A549 (cell line): ENCODE results near the gene BNIP1. TPM values are rescaled to one million over a fixed set of nuclear protein-coding genes. Genes with fewer than 3 reads are reported as not detected.

ENCODE experiments used
- ATAC-seq, 2 experiments: fragments of 200-7000 bp in 1 of 2; fragments of >200 bp in 1 of 2; cut with Nextera tagmentation in 1 of 2; cut with Tn5 transposase in 1 of 2; 3 replicates each; pipeline versions ENCODE4 v1.8.0 to v1.9.1; 2018 to 2020; ENCODE audit warnings: mild to moderate bottlenecking in 1 of 2, moderate library complexity in 1 of 2
- CTCF ChIA-PET: fragments of 300-600 bp; sonication (Branson Sonifier 250); formaldehyde crosslinking; extraction: SDS; loops from one replicate; lab custom pipeline; 2021; ENCODE audit warnings: antibody characterized with exemption, inconsistent platforms; lab: Yijun Ruan, JAX
- POLR2A ChIA-PET: fragments of 350-600 bp; formaldehyde crosslinking; extraction: SDS; loops from one replicate; lab custom pipeline; 2021; ENCODE audit warnings: antibody characterized with exemption, inconsistent platforms; lab: Yijun Ruan, JAX
- DNase-seq, 2 experiments: peaks; one replicate each; pipeline versions ENCODE4 v3.0.0 to v3.0.0-alpha.2; 2011 to 2016; ENCODE audit warnings: low read depth in 1 of 2, low spot score in 1 of 2
- FAIRE-seq: peaks from 2 replicates; lab custom pipeline; 2011; peaks lifted over from hg19 to GRCh38; lab: Jason Lieb, UNC
- H3K27ac ChIP-seq, 2 experiments: fragments of >200 bp; sonication (Bioruptor Twin); formaldehyde crosslinking; 3 replicates each; pipeline ENCODE4 v1.5.1; 2016 to 2017
- H3K4me1 ChIP-seq: fragments of >200 bp; sonication (Bioruptor Twin); formaldehyde crosslinking; 3 replicates; pipeline ENCODE4 v1.6.1; 2016
- H3K4me2 ChIP-seq: fragments of >200 bp; sonication (Bioruptor Twin); formaldehyde crosslinking; 3 replicates; pipeline ENCODE4 v1.6.1; 2016
- H3K4me3 ChIP-seq: fragments of >200 bp; sonication (Bioruptor Twin); formaldehyde crosslinking; 3 replicates; pipeline ENCODE4 v1.5.1; 2016
- H3K9me3 ChIP-seq: fragments of >200 bp; sonication (Bioruptor Twin); formaldehyde crosslinking; 3 replicates; pipeline ENCODE4 v1.6.1; 2016
- ATOH8 ChIP-seq: fragments of 250-450 bp; sonication (Bioruptor Pico); IDR thresholded peaks from 2 replicates; pipeline ENCODE4 v1.5.0; 2020; ENCODE audit warnings: low read depth, mild to moderate bottlenecking, moderate library complexity
- CBX2 ChIP-seq: fragments of 200-600 bp; sonication (generic); IDR thresholded peaks from 2 replicates; pipeline ENCODE4 v1.6.1; 2016; ENCODE audit warnings: low read depth, mild to moderate bottlenecking, borderline replicate concordance
- CEBPB ChIP-seq, 2 experiments: fragments of >200 bp in 1 of 2; sonication (Bioruptor Twin) in 1 of 2; formaldehyde crosslinking in 1 of 2; IDR thresholded peaks; 2 replicates each; pipeline ENCODE4 v1.6.1; 2012 to 2016
- CTCF ChIP-seq: fragments of >200 bp; sonication (Bioruptor Twin); formaldehyde crosslinking; IDR thresholded peaks from 3 replicates; pipeline ENCODE4 v1.5.1; 2016
- EHMT2 ChIP-seq: fragments of 200-600 bp; sonication (generic); IDR thresholded peaks from 2 replicates; pipeline ENCODE4 v1.6.1; 2016; ENCODE audit warnings: antibody characterized with exemption, low read depth, mild to moderate bottlenecking, moderate library complexity
- ELK1 ChIP-seq: fragments of 150-350 bp; IDR thresholded peaks from 2 replicates; pipeline ENCODE4 v1.6.1; 2014; ENCODE audit warnings: low read depth, mild to moderate bottlenecking, low read length
- EP300 ChIP-seq, 2 experiments: fragments of >200 bp; sonication (Bioruptor Twin); formaldehyde crosslinking; IDR thresholded peaks; 2 replicates in 1 of 2; 3 replicates in 1 of 2; pipeline ENCODE4 v1.6.1; 2016 to 2017
- ESRRA ChIP-seq: fragments of 150-350 bp; IDR thresholded peaks from 2 replicates; pipeline ENCODE4 v1.6.1; 2014; ENCODE audit warnings: mild to moderate bottlenecking, low read length, borderline replicate concordance
- FOXS1 ChIP-seq: fragments of 250-450 bp; sonication (Bioruptor Pico); IDR thresholded peaks from 2 replicates; pipeline ENCODE4 v1.5.0; 2020; ENCODE audit warnings: mild to moderate bottlenecking, moderate library complexity
- GATA3 ChIP-seq: IDR thresholded peaks from 2 replicates; pipeline ENCODE4 v1.6.1; 2012; ENCODE audit warnings: borderline replicate concordance
- HDAC2 ChIP-seq: fragments of 200-600 bp; sonication (generic); IDR thresholded peaks from 2 replicates; pipeline ENCODE4 v1.6.1; 2016
- HES2 ChIP-seq: fragments of >200 bp; sonication (Bioruptor Twin); formaldehyde crosslinking; IDR thresholded peaks from 2 replicates; pipeline ENCODE4 v1.6.1; 2016
- HEYL ChIP-seq: fragments of 250-450 bp; sonication (Bioruptor Pico); IDR thresholded peaks from 2 replicates; pipeline ENCODE4 v1.8.0; 2021; ENCODE audit warnings: mild to moderate bottlenecking, moderate library complexity
- JUN ChIP-seq, 2 experiments: fragments of >200 bp; sonication (Bioruptor Twin); formaldehyde crosslinking; IDR thresholded peaks; 2 replicates in 1 of 2; 3 replicates in 1 of 2; pipeline ENCODE4 v1.6.1; 2016 to 2017
- KDM1A ChIP-seq: fragments of 200-600 bp; sonication (generic); IDR thresholded peaks from 2 replicates; pipeline ENCODE4 v1.6.1; 2016; ENCODE audit warnings: low read depth, mild to moderate bottlenecking
- KDM5A ChIP-seq: fragments of 200-600 bp; sonication (generic); IDR thresholded peaks from 2 replicates; pipeline ENCODE4 v1.6.1; 2016; ENCODE audit warnings: antibody characterized with exemption, mild to moderate bottlenecking
- MAX ChIP-seq: IDR thresholded peaks from 2 replicates; pipeline ENCODE4 v1.6.1; 2012
- MAZ ChIP-seq: fragments of 150-350 bp; IDR thresholded peaks from 2 replicates; pipeline ENCODE4 v1.6.1; 2014; ENCODE audit warnings: antibody characterized with exemption, low read depth, low read length, borderline replicate concordance
- NPAS2 ChIP-seq: fragments of 250-450 bp; sonication (Bioruptor Pico); IDR thresholded peaks from 2 replicates; pipeline ENCODE4 v1.8.0; 2022; ENCODE audit warnings: mild to moderate bottlenecking, moderate library complexity, borderline replicate concordance
- NR3C1 ChIP-seq: fragments of >200 bp; sonication (Bioruptor Twin); formaldehyde crosslinking; IDR thresholded peaks from 3 replicates; pipeline ENCODE4 v1.6.1; 2017
- PBX3 ChIP-seq: IDR thresholded peaks from 2 replicates; pipeline ENCODE4 v1.6.1; 2012
- PHF8 ChIP-seq: fragments of 200-600 bp; sonication (generic); IDR thresholded peaks from 2 replicates; pipeline ENCODE4 v1.6.1; 2016; ENCODE audit warnings: low read depth, mild to moderate bottlenecking, antibody characterized with exemption, moderate library complexity, borderline replicate concordance
- POLR2AphosphoS2 ChIP-seq: conservative IDR thresholded peaks from 2 replicates; pipeline ENCODE4 v1.6.1; 2012; ENCODE audit warnings: low read length, improper control_type of control experiment, inconsistent platforms
- RARB ChIP-seq: fragments of 250-450 bp; sonication (Bioruptor Pico); IDR thresholded peaks from 2 replicates; pipeline ENCODE4 v1.8.0; 2021; ENCODE audit warnings: mild to moderate bottlenecking, moderate library complexity
- RNF2 ChIP-seq: fragments of 200-600 bp; sonication (generic); IDR thresholded peaks from 2 replicates; pipeline ENCODE4 v1.6.1; 2016; ENCODE audit warnings: low read depth, mild to moderate bottlenecking, antibody characterized with exemption, moderate library complexity, borderline replicate concordance
- SMC3 ChIP-seq: fragments of >200 bp; sonication (Bioruptor Twin); formaldehyde crosslinking; IDR thresholded peaks from 3 replicates; pipeline ENCODE4 v1.6.1; 2018; ENCODE audit warnings: inconsistent platforms
- ZSCAN20 ChIP-seq: fragments of 250-450 bp; sonication (Bioruptor Pico); IDR thresholded peaks from 2 replicates; pipeline ENCODE4 v1.8.0; 2022; ENCODE audit warnings: mild to moderate bottlenecking, moderate library complexity
- WGBS: methylation state at CpG from one replicate; pipeline ENCODE4 v1.1.6; 2017; ENCODE audit errors: missing lambda C conversion rate; 5-methylcytosine and 5-hydroxymethylcytosine counted together
- polyA plus RNA-seq, 4 experiments: library from polyadenylated mRNA; depleted of rRNA in 3 of 4; stranded (reverse); fragments of >200 nt; fragmentation: RNase III in 1 of 4; extraction: RNeasy Plus Mini Kit Qiagen cat#74134 plus additional on column Dnase treatment in 1 of 4; gene quantifications; 2 replicates in 3 of 4; 3 replicates in 1 of 4; pipeline ENCODE4 v1.2.3, GENCODE V29; 2011 to 2017

The BNIP1 gene
- polyA plus RNA-seq, 2 of the 4 experiments (the other 2 are of a cell fraction) = 15.8 to 26.7 TPM

- no peak for TF ChIP-seq HEYL
- TF ChIP-seq CEBPB (IDR thresholded peaks at IDR 0.05) = no peak
- no peak for TF ChIP-seq KDM5A
- no peak for TF ChIP-seq POLR2AphosphoS2
- TF ChIP-seq RARB (CRISPR knock-in tag) = no peak
- TF ChIP-seq ELK1 = no peak
- TF ChIP-seq, all 56 proteins: peak for 0
Measured at GRCh38 chr5:173210877-173211276, 66.5 kb downstream of the BNIP1 start (continued).

GRCh38 chr5:173211284-173211683 lies 67.0 kb downstream of the BNIP1 start:
- no peak for TF ChIP-seq MAX
- no peak for TF ChIP-seq KDM5A
- TF ChIP-seq HDAC2 = no peak
- no peak for TF ChIP-seq NPAS2
- no peak for TF ChIP-seq CEBPB (IDR thresholded peaks at IDR 0.05)
- TF ChIP-seq KDM1A = no peak
- TF ChIP-seq EHMT2 = no peak
- no peak for TF ChIP-seq HEYL
- TF ChIP-seq ATOH8 (CRISPR knock-in tag) = no peak
- no peak for ATAC-seq
- no peak for FAIRE-seq
- H3K4me2 ChIP-seq = no peak overlapping the region
- DNase-seq = no peak
- POLR2A ChIA-PET = no interaction called here
- H3K4me3 ChIP-seq = no peak overlapping the region
- H3K4me1 ChIP-seq = no peaks in the 10 kb centered on the region
- H3K9me3 ChIP-seq = no peaks in the 10 kb centered on the region
- no peak overlapping the region for H3K27ac ChIP-seq
- WGBS = 32% methylated on average over 6 of the region's 6 CpGs
- CTCF ChIA-PET = no interaction called here

GRCh38 chr5:173213236-173213933 lies 69.1 kb downstream of the BNIP1 start:
- 77% methylated on average over 16 of the region's 49 CpGs for WGBS
- FAIRE-seq = no peak
- Histone ChIP-seq H3K4me3 (no peak overlapping the region), H3K27ac (no peak overlapping the region), H3K4me2 (no peak overlapping the region), H3K4me1 (no peaks in the 10 kb centered on the region), H3K9me3 (no peaks in the 10 kb centered on the region)
- ATAC-seq = no peak
- TF ChIP-seq CEBPB (IDR thresholded peaks at IDR 0.05) (no peak), CBX2 (no peak), EHMT2 (no peak), GATA3 (no peak), FOXS1 (CRISPR knock-in tag) (no peak), PBX3 (no peak), EP300 (IDR thresholded peaks at IDR 0.05) (no peak), JUN (IDR thresholded peaks at IDR 0.05) (no peak), RNF2 (no peak), CTCF (no peak), MAZ (no peak), ZSCAN20 (CRISPR knock-in tag) (no peak), PHF8 (no peak), SMC3 (no peak), HES2 (no peak), NR3C1 (no peak), ESRRA (no peak)
- ChIA-PET POLR2A (no interaction called here), CTCF (no interaction called here)
- DNase-seq = no peak
